ENCODE results near the gene GABRG3.

Gene GABRG3

GRCh38 chr15:27481768-27482167 lies 510.8 kb downstream of the GABRG3 start:
- Histone ChIP-seq H3K27ac (replicated peaks) (no peak overlapping the region), H3K4me3 (replicated peaks; ENCODE audit: insufficient read depth, low read length) (no peak overlapping the region), H3K27me3 (ENCODE audit: insufficient read depth, poor library complexity, severe bottlenecking) (no peaks in the 10 kb centered on the region)
- DNase-seq (ENCODE audit: low read depth in 1 of 2, low spot score in 1 of 2), result no peak
- TF ChIP-seq REST (IDR thresholded peaks at IDR 0.05; ENCODE audit: insufficient replicate concordance, low read depth) (no peak), SPI1 (IDR thresholded peaks at IDR 0.05; ENCODE audit: borderline replicate concordance, low read depth) (no peak), POLR2AphosphoS5 (IDR thresholded peaks at IDR 0.05; ENCODE audit: low read depth) (no peak), CTCF (IDR thresholded peaks at IDR 0.05; ENCODE audit: insufficient read depth, low read length) (no peak), GABPA (IDR thresholded peaks at IDR 0.05; ENCODE audit: low read depth) (no peak)

- no peak overlapping the region for H3K27ac ChIP-seq (replicated peaks)
- no peak for DNase-seq (ENCODE audit: low read depth in 1 of 2, low spot score in 1 of 2)
- TF ChIP-seq CTCF (IDR thresholded peaks at IDR 0.05; ENCODE audit: insufficient read depth, low read length), result no peak
Observed at GRCh38 chr15:27482287-27482686, 511.3 kb downstream of the GABRG3 start.

GRCh38 chr15:27483124-27483523 lies 512.1 kb downstream of the GABRG3 start:
- no peak overlapping the region for H3K27ac ChIP-seq (replicated peaks)
- no peaks in the 10 kb centered on the region for H3K27me3 ChIP-seq (ENCODE audit: insufficient read depth, poor library complexity, severe bottlenecking)
- no peak overlapping the region for H3K4me3 ChIP-seq (replicated peaks; ENCODE audit: insufficient read depth, low read length)
- no peak for TF ChIP-seq REST (IDR thresholded peaks at IDR 0.05; ENCODE audit: insufficient replicate concordance, low read depth)
- no peak for TF ChIP-seq CTCF (IDR thresholded peaks at IDR 0.05; ENCODE audit: insufficient read depth, low read length)
- no peak for TF ChIP-seq SPI1 (IDR thresholded peaks at IDR 0.05; ENCODE audit: borderline replicate concordance, low read depth)
- no peak for TF ChIP-seq POLR2AphosphoS5 (IDR thresholded peaks at IDR 0.05; ENCODE audit: low read depth)
- no peak for DNase-seq (ENCODE audit: low read depth in 1 of 2, low spot score in 1 of 2)

More at GRCh38 chr15:27482287-27482686, 511.3 kb downstream of the GABRG3 start:
- Histone ChIP-seq H3K4me3 (replicated peaks; ENCODE audit: insufficient read depth, low read length) (no peak overlapping the region), H3K27me3 (ENCODE audit: insufficient read depth, poor library complexity, severe bottlenecking) (no peaks in the 10 kb centered on the region)

- Histone ChIP-seq H3K4me3 (replicated peaks; ENCODE audit: insufficient read depth, low read length) (no peak overlapping the region), H3K27ac (replicated peaks) (no peak overlapping the region), H3K27me3 (ENCODE audit: insufficient read depth, poor library complexity, severe bottlenecking) (no peaks in the 10 kb centered on the region)
- TF ChIP-seq CTCF (IDR thresholded peaks at IDR 0.05; ENCODE audit: insufficient read depth, low read length), result no peak
- TF ChIP-seq GABPA (IDR thresholded peaks at IDR 0.05; ENCODE audit: low read depth), result no peak
- TF ChIP-seq SPI1 (IDR thresholded peaks at IDR 0.05; ENCODE audit: borderline replicate concordance, low read depth), result no peak
- no peak for TF ChIP-seq REST (IDR thresholded peaks at IDR 0.05; ENCODE audit: insufficient replicate concordance, low read depth)
- TF ChIP-seq POLR2AphosphoS5 (IDR thresholded peaks at IDR 0.05; ENCODE audit: low read depth), result no peak
- DNase-seq (ENCODE audit: low read depth in 1 of 2, low spot score in 1 of 2), result no peak
Observed at GRCh38 chr15:27485265-27485664, 514.3 kb downstream of the GABRG3 start.

Measured in HL-60 (cell line).